HL-60 (cell line): ENCODE results near the gene SGSH.

Source experiments
- DNase-seq, 2 experiments: peaks; one replicate each; pipeline ENCODE4 v3.0.0-alpha.2; 2010 to 2020; ENCODE audit warnings: low read depth in 1 of 2, low spot score in 1 of 2
- H3K27ac ChIP-seq: fragments of 250-450 bp; sonication (Bioruptor Pico); replicated peaks from 2 replicates; pipeline ENCODE4 v1.5.1; 2020; ENCODE audit warnings: mild to moderate bottlenecking, moderate library complexity
- H3K27me3 ChIP-seq: fragments of 250-450 bp; sonication (Bioruptor Pico); 2 replicates; pipeline ENCODE4 v1.5.1; 2021; ENCODE audit warnings: mild to moderate bottlenecking, moderate library complexity; ENCODE audit not compliant: insufficient read depth, poor library complexity, severe bottlenecking
- H3K4me3 ChIP-seq: replicated peaks from 2 replicates; pipeline ENCODE4 v1.5.1; 2011; ENCODE audit warnings: mild to moderate bottlenecking, control low read depth, low read length; ENCODE audit not compliant: insufficient read depth
- CTCF ChIP-seq: IDR thresholded peaks from one replicate; pipeline ENCODE4 v1.5.1; 2011; ENCODE audit warnings: low read length, control low read depth, inconsistent platforms; ENCODE audit not compliant: insufficient read depth
- GABPA ChIP-seq: IDR thresholded peaks from 2 replicates; pipeline ENCODE4 v1.6.1; 2012; ENCODE audit warnings: low read depth
- POLR2AphosphoS5 ChIP-seq: IDR thresholded peaks from 2 replicates; pipeline ENCODE4 v1.6.1; 2012; ENCODE audit warnings: low read depth
- REST ChIP-seq: IDR thresholded peaks from 2 replicates; pipeline ENCODE4 v1.6.1; 2012; ENCODE audit warnings: low read depth; ENCODE audit not compliant: insufficient replicate concordance
- SPI1 ChIP-seq: IDR thresholded peaks from 2 replicates; pipeline ENCODE4 v1.6.1; 2012; ENCODE audit warnings: low read depth, mild to moderate bottlenecking, borderline replicate concordance

Gene SGSH

GRCh38 chr17:80171681-80172080 lies 48.5 kb downstream of the SGSH start:
- DNase-seq = no peak
- TF ChIP-seq SPI1 = no peak
- TF ChIP-seq REST = no peak

GRCh38 chr17:80169784-80170500 lies 50.2 kb downstream of the SGSH start, which contains the start of gene CARD14:
TSS of gene CARD14 (plus strand) at chr17:80170030. CDS start at chr17:80181439, 11,409 bp downstream.
- TF ChIP-seq POLR2AphosphoS5 (no peak), SPI1 (no peak)
- Histone ChIP-seq H3K27ac (no peak within 1 kb of the TSS), H3K27me3 (peaks cover 3% of the 10 kb centered on the region), H3K4me3 (no peak within 1 kb of the TSS)
- DNase-seq = no peak

More at GRCh38 chr17:80171681-80172080, 48.5 kb downstream of the SGSH start:
- Histone ChIP-seq H3K27me3 (peaks cover 3% of the 10 kb centered on the region), H3K27ac (no peak overlapping the region), H3K4me3 (no peak overlapping the region)

GRCh38 chr17:80169107-80169506 lies 51.0 kb downstream of the SGSH start:
- H3K4me3 ChIP-seq = no peak overlapping the region
- DNase-seq = no peak
- no peak overlapping the region for H3K27ac ChIP-seq
- no peaks in the 10 kb centered on the region for H3K27me3 ChIP-seq
- no peak for TF ChIP-seq POLR2AphosphoS5
- TF ChIP-seq SPI1 = no peak
- no peak for TF ChIP-seq REST
- no peak for TF ChIP-seq GABPA
- no peak for TF ChIP-seq CTCF

- H3K27ac ChIP-seq = no peak overlapping the region
- TF ChIP-seq GABPA (no peak), CTCF (no peak), SPI1 (no peak), POLR2AphosphoS5 (no peak), REST (no peak)
- DNase-seq = no peak
- no peaks in the 10 kb centered on the region for H3K27me3 ChIP-seq
- no peak overlapping the region for H3K4me3 ChIP-seq
Observed at GRCh38 chr17:80168371-80168770, 51.8 kb downstream of the SGSH start.
